IgD-negative memory B cell (primary cell): ENCODE measurements around the gene ANXA6. TPM values are rescaled to one million over a fixed set of nuclear protein-coding genes. Genes with fewer than 3 reads are reported as not detected.

Experiments used
- H3K27ac Mint-ChIP-seq, 3 donors: one replicate each; pipeline ENCODE4 v1.8.0; 2020 to 2022; ENCODE audit warnings: mild to moderate bottlenecking in 3 of 3, mixed read lengths in 3 of 3, moderate library complexity in 1 of 3
- H3K27me3 Mint-ChIP-seq: one replicate; pipeline ENCODE4 v1.8.0; 2021; ENCODE audit warnings: mixed read lengths
- H3K36me3 Mint-ChIP-seq: one replicate; pipeline ENCODE4 v1.8.0; 2020; ENCODE audit warnings: mild to moderate bottlenecking, mixed read lengths
- H3K4me1 Mint-ChIP-seq, 3 donors: one replicate each; pipeline ENCODE4 v1.8.0; 2020 to 2022; ENCODE audit warnings: mixed read lengths in 3 of 3, mild to moderate bottlenecking in 1 of 3
- H3K4me3 Mint-ChIP-seq, 4 donors: one replicate each; pipeline ENCODE4 v1.8.0; 2020 to 2022; ENCODE audit warnings: mild to moderate bottlenecking in 4 of 4, mixed read lengths in 4 of 4, moderate library complexity in 3 of 4
- H3K9me3 Mint-ChIP-seq, 3 donors: one replicate each; pipeline ENCODE4 v1.8.0; 2020 to 2021; ENCODE audit warnings: mixed read lengths in 3 of 3, mild to moderate bottlenecking in 1 of 3
- polyA plus RNA-seq: library from polyadenylated mRNA; unstranded; fragments of 300-500 nt; fragmentation: Illumina TruSeq; gene quantifications from one replicate; pipeline ENCODE4 v1.2.3, GENCODE V29; 2021

Gene ANXA6
- polyA plus RNA-seq, 1 donor from 2014 or later = 298 TPM

GRCh38 chr5:151086905-151087360 lies 70.6 kb downstream of the ANXA6 start:
- peak overlapping the region; percentile 5 to 79 (median 54) for H3K4me3 Mint-ChIP-seq

GRCh38 chr5:151086192-151086869 lies 71.2 kb downstream of the ANXA6 start:
- Mint-ChIP-seq H3K9me3 (no peaks in the 10 kb centered on the region), H3K27me3 (no peaks in the 10 kb centered on the region), H3K36me3 (peaks cover 2% of the 10 kb centered on the region), H3K4me1 (peaks cover 34 to 49% (median 47%) of the 10 kb centered on the region in 3 donors), H3K4me3 (peak overlapping the region; percentile 5 to 79 (median 54)), H3K27ac (peak overlapping the region; percentile 1 to 64 (median 58))

More at GRCh38 chr5:151086905-151087360, 70.6 kb downstream of the ANXA6 start:
- Mint-ChIP-seq H3K27ac (peak overlapping the region; percentile 1 to 64 (median 58)), H3K27me3 (no peaks in the 10 kb centered on the region), H3K9me3 (no peaks in the 10 kb centered on the region), H3K36me3 (peaks cover 2% of the 10 kb centered on the region), H3K4me1 (peaks cover 34 to 51% (median 46%) of the 10 kb centered on the region in 3 donors)

GRCh38 chr5:151085517-151086041 lies 72.0 kb downstream of the ANXA6 start:
- H3K27ac Mint-ChIP-seq = peak overlapping the region; percentile 39 to 96 (median 87)
- peaks cover 2% of the 10 kb centered on the region for H3K36me3 Mint-ChIP-seq
- no peaks in the 10 kb centered on the region for H3K9me3 Mint-ChIP-seq
- no peaks in the 10 kb centered on the region for H3K27me3 Mint-ChIP-seq
- H3K4me3 Mint-ChIP-seq = peak overlapping the region; percentile 12 to 72 (median 56)
- peaks cover 36 to 49% (median 45%) of the 10 kb centered on the region in 3 donors for H3K4me1 Mint-ChIP-seq

GRCh38 chr5:151084363-151084762 lies 73.2 kb downstream of the ANXA6 start:
- peaks cover 45 to 55% (median 53%) of the 10 kb centered on the region in 3 donors for H3K4me1 Mint-ChIP-seq
- H3K36me3 Mint-ChIP-seq = peaks cover 4% of the 10 kb centered on the region
- H3K27ac Mint-ChIP-seq = peak overlapping the region in 2 of 3 donors; percentile 39 to 87
- peak overlapping the region in 1 of 4 donors; percentile 72 for H3K4me3 Mint-ChIP-seq
- no peaks in the 10 kb centered on the region for H3K9me3 Mint-ChIP-seq
- no peaks in the 10 kb centered on the region for H3K27me3 Mint-ChIP-seq

- Mint-ChIP-seq H3K4me3 (peak overlapping the region; percentile 49 to 95 (median 72)), H3K4me1 (peaks cover 52 to 63% (median 57%) of the 10 kb centered on the region in 3 donors), H3K9me3 (no peaks in the 10 kb centered on the region), H3K27me3 (no peaks in the 10 kb centered on the region), H3K27ac (peak overlapping the region; percentile 61 to 92 (median 87)), H3K36me3 (peaks cover 9% of the 10 kb centered on the region)
Measured at GRCh38 chr5:151083081-151083676, 74.4 kb downstream of the ANXA6 start.

GRCh38 chr5:151082282-151082902 lies 75.2 kb downstream of the ANXA6 start:
- Mint-ChIP-seq H3K4me1 (peaks cover 56 to 66% (median 63%) of the 10 kb centered on the region in 3 donors), H3K27ac (peak overlapping the region; percentile 87 to 99 (median 90)), H3K36me3 (peaks cover 9% of the 10 kb centered on the region), H3K27me3 (no peaks in the 10 kb centered on the region), H3K4me3 (peak overlapping the region; percentile 86 to 96 (median 94)), H3K9me3 (no peaks in the 10 kb centered on the region)

- H3K4me3 Mint-ChIP-seq = peak overlapping the region; percentile 86 to 96 (median 94)
- H3K9me3 Mint-ChIP-seq = no peaks in the 10 kb centered on the region
- H3K27ac Mint-ChIP-seq = peak overlapping the region; percentile 87 to 99 (median 90)
- peaks cover 9% of the 10 kb centered on the region for H3K36me3 Mint-ChIP-seq
- peaks cover 63 to 69% (median 68%) of the 10 kb centered on the region in 3 donors for H3K4me1 Mint-ChIP-seq
- no peaks in the 10 kb centered on the region for H3K27me3 Mint-ChIP-seq
Measured at GRCh38 chr5:151081431-151082281, 75.9 kb downstream of the ANXA6 start.

- peaks cover 2% of the 10 kb centered on the region for H3K27me3 Mint-ChIP-seq
- H3K4me3 Mint-ChIP-seq = peak within 1 kb of the TSS; percentile 86 to 97 (median 96)
- peaks cover 8% of the 10 kb centered on the region for H3K36me3 Mint-ChIP-seq
- peaks cover 69 to 70% (median 70%) of the 10 kb centered on the region in 3 donors for H3K4me1 Mint-ChIP-seq
- no peaks in the 10 kb centered on the region for H3K9me3 Mint-ChIP-seq
- peak within 1 kb of the TSS; percentile 87 to 99 (median 90) for H3K27ac Mint-ChIP-seq
Measured at GRCh38 chr5:151080613-151081430, 76.8 kb downstream of the ANXA6 start, which contains the start of gene TNIP1. TSS of gene TNIP1 (minus strand) at chr5:151081034. CDS start at chr5:151065095, 15,939 bp downstream.

GRCh38 chr5:151079838-151080612 lies 77.6 kb downstream of the ANXA6 start:
- peak overlapping the region; percentile 86 to 97 (median 93) for H3K4me3 Mint-ChIP-seq
- peaks cover 2% of the 10 kb centered on the region for H3K27me3 Mint-ChIP-seq
- no peaks in the 10 kb centered on the region for H3K9me3 Mint-ChIP-seq
- peak overlapping the region; percentile 73 to 97 (median 87) for H3K27ac Mint-ChIP-seq
- peaks cover 67 to 70% (median 67%) of the 10 kb centered on the region in 3 donors for H3K4me1 Mint-ChIP-seq
- peaks cover 7% of the 10 kb centered on the region for H3K36me3 Mint-ChIP-seq

- Mint-ChIP-seq H3K4me3 (peak overlapping the region; percentile 86 to 97 (median 93)), H3K27ac (peak overlapping the region; percentile 82 to 93 (median 87)), H3K4me1 (peaks cover 60 to 64% (median 63%) of the 10 kb centered on the region in 3 donors), H3K36me3 (peaks cover 7% of the 10 kb centered on the region), H3K9me3 (no peaks in the 10 kb centered on the region), H3K27me3 (peaks cover 2% of the 10 kb centered on the region)
Measured at GRCh38 chr5:151078490-151079262, 78.9 kb downstream of the ANXA6 start.

GRCh38 chr5:151077967-151078366 lies 79.6 kb downstream of the ANXA6 start:
- Mint-ChIP-seq H3K4me1 (peaks cover 54 to 58% (median 58%) of the 10 kb centered on the region in 3 donors), H3K27ac (peak overlapping the region; percentile 82 to 93 (median 87)), H3K36me3 (peaks cover 7% of the 10 kb centered on the region), H3K9me3 (no peaks in the 10 kb centered on the region), H3K27me3 (peaks cover 2% of the 10 kb centered on the region), H3K4me3 (peak overlapping the region; percentile 86 to 97 (median 93))

- Mint-ChIP-seq H3K27me3 (peaks cover 2% of the 10 kb centered on the region), H3K27ac (peak overlapping the region; percentile 20 to 93 (median 87))
Measured at GRCh38 chr5:151077419-151077818, 80.2 kb downstream of the ANXA6 start.

More at GRCh38 chr5:151077419-151077818, 80.2 kb downstream of the ANXA6 start:
- Mint-ChIP-seq H3K4me1 (peaks cover 50 to 57% (median 56%) of the 10 kb centered on the region in 3 donors), H3K9me3 (no peaks in the 10 kb centered on the region), H3K36me3 (peaks cover 7% of the 10 kb centered on the region), H3K4me3 (peak overlapping the region; percentile 86 to 97 (median 93))
